Measurements from ENCODE around the gene ARMC5. TPM values are rescaled to one million over a fixed set of nuclear protein-coding genes. Genes with fewer than 3 reads are reported as not detected.

ARMC5 gene
- total and polyA plus RNA-seq, 9 of the 15 experiments (the other 6 are each of a cell fraction or from before 2014, with no cell fraction given) = 0.11 to 13.5 (median 2.1) TPM

- TF ChIP-seq REST (IDR thresholded peaks at IDR 0.05; ENCODE audit: borderline replicate concordance) = no peak
- TF ChIP-seq REST (CRISPR knock-in tag; IDR thresholded peaks at IDR 0.05; ENCODE audit: low read depth) = no peak
- TF ChIP-seq PKNOX1 (IDR thresholded peaks at IDR 0.05) = peak; percentile 74
- peak; percentile 96 for TF ChIP-seq ATF3 (IDR thresholded peaks at IDR 0.05)
- 0 out of 2 replicates have a peak, but pooled peaks have one; percentile 42 for TF ChIP-seq ATF3 (CRISPR knock-in tag; conservative IDR thresholded peaks at IDR 0.05)
- no peak for TF ChIP-seq MXD1 (CRISPR knock-in tag; IDR thresholded peaks at IDR 0.05; ENCODE audit: borderline replicate concordance, poor library complexity, severe bottlenecking)
- peak; percentile 60; the same call in 1 of the 2 replicates for TF ChIP-seq TAF7 (tag; IDR thresholded peaks at IDR 0.05)
- no peak for TF ChIP-seq ZNF655 (CRISPR knock-in tag; IDR thresholded peaks at IDR 0.05)
- TF ChIP-seq MNT (conservative IDR thresholded peaks at IDR 0.05) = 0 out of 4 replicates have a peak, but pooled peaks have one; percentile 18 to 38
- TF ChIP-seq POLR2AphosphoS5 (IDR thresholded peaks at IDR 0.05; ENCODE audit: control insufficient read depth, insufficient read depth, low read depth, low read length) = no peak
- no peak for TF ChIP-seq ZNF232 (CRISPR knock-in tag; IDR thresholded peaks at IDR 0.05)
Measured at GRCh38 chr16:31453255-31454204, 5.8 kb upstream of the ARMC5 start (continued).
